B cell (primary cell): Measurements from ENCODE around the gene PTGIR. TPM values are rescaled to one million over a fixed set of nuclear protein-coding genes. Genes with fewer than 3 reads are reported as not detected.

ENCODE experiments used
- ATAC-seq: fragments of 200-7000 bp; cut with Tn5 transposase; one replicate; pipeline ENCODE4 v1.10.0; 2021; ENCODE audit warnings: low read depth, mild to moderate bottlenecking, moderate number of reproducible peaks, moderate library complexity
- CTCF ChIA-PET: fragments of 350-600 bp; sonication (Branson Sonifier 250); formaldehyde crosslinking; loops from one replicate; lab custom pipeline; 2021; ENCODE audit warnings: antibody characterized with exemption, inconsistent platforms; lab: Charles Lee
- POLR2A ChIA-PET: fragments of 350-600 bp; sonication (Branson Sonifier 250); formaldehyde crosslinking; loops from one replicate; lab custom pipeline; 2021; ENCODE audit warnings: antibody characterized with exemption; lab: Charles Lee
- DNase-seq: peaks from one replicate; pipeline ENCODE4 v3.0.0; 2013
- H2AFZ ChIP-seq: 2 replicates; pipeline ENCODE4 v1.6.1; 2012; ENCODE audit warnings: mild to moderate bottlenecking, low read depth, low read length; ENCODE audit not compliant: insufficient read depth, poor library complexity, severe bottlenecking
- H3K27ac ChIP-seq, 2 donors: 1 replicate in 1 of 2; 2 replicates in 1 of 2; pipeline ENCODE4 v1.5.1; 2012 to 2013; ENCODE audit warnings: low read length in 2 of 2, mild to moderate bottlenecking in 2 of 2, moderate library complexity in 1 of 2
- H3K27me3 ChIP-seq, 4 experiments: fragments of 200-600 bp in 1 of 4; sonication (generic) in 1 of 4; replicated peaks in 1 of 4; 1 replicate in 2 of 4; 2 replicates in 2 of 4; pipeline versions ENCODE4 v1.6.1 to v1.7.0; 2013 to 2016; ENCODE audit warnings: low read length in 3 of 4, mild to moderate bottlenecking in 2 of 4, mixed read lengths in 1 of 4, moderate library complexity in 1 of 4; ENCODE audit not compliant: insufficient read depth in 4 of 4, control insufficient read depth in 3 of 4; ENCODE audit errors: control extremely low read depth in 1 of 4
- H3K36me3 ChIP-seq, 2 experiments: replicated peaks in 1 of 2; 1 replicate in 1 of 2; 2 replicates in 1 of 2; pipeline versions ENCODE4 v1.6.1 to v1.7.1; 2013; ENCODE audit warnings: low read length in 1 of 2; ENCODE audit not compliant: insufficient read depth in 2 of 2, control insufficient read depth in 1 of 2; ENCODE audit errors: control extremely low read depth in 1 of 2, extremely low read depth in 1 of 2
- H3K4me1 ChIP-seq, 2 donors: fragments of 200-600 bp in 1 of 2; sonication (generic) in 1 of 2; 1 replicate in 1 of 2; 2 replicates in 1 of 2; pipeline versions ENCODE4 v1.5.1 to v1.6.1; 2013 to 2017; ENCODE audit warnings: low read length in 2 of 2; ENCODE audit not compliant: control insufficient read depth in 2 of 2, insufficient read depth in 2 of 2
- H3K4me2 ChIP-seq: replicated peaks from 2 replicates; pipeline ENCODE3; 2012; ENCODE audit warnings: mild to moderate bottlenecking, low read depth, low read length; ENCODE audit not compliant: poor library complexity, severe bottlenecking
- H3K4me3 ChIP-seq, 5 experiments: fragments of 200-600 bp in 1 of 5; sonication (generic) in 1 of 5; 1 replicate in 3 of 5; 2 replicates in 2 of 5; pipeline versions ENCODE4 v1.5.1 to v1.7.0; 2011 to 2016; ENCODE audit warnings: low read length in 4 of 5, mild to moderate bottlenecking in 4 of 5, low read depth in 2 of 5, control low read depth in 1 of 5, moderate library complexity in 1 of 5; ENCODE audit not compliant: insufficient read depth in 1 of 5; ENCODE audit errors: control extremely low read depth in 1 of 5, extremely low read depth in 1 of 5
- H3K79me2 ChIP-seq: fragments of 200-600 bp; sonication (generic); one replicate; pipeline ENCODE4 v1.6.0; 2016; ENCODE audit warnings: low read length; ENCODE audit not compliant: control insufficient read depth, insufficient read depth
- H3K9ac ChIP-seq: fragments of 200-600 bp; sonication (generic); 2 replicates; pipeline ENCODE4 v1.6.1; 2017; ENCODE audit warnings: mild to moderate bottlenecking, low read length, moderate library complexity
- H3K9me3 ChIP-seq, 3 donors: one replicate each; pipeline versions ENCODE4 v1.6.1 to v1.7.1; 2013; ENCODE audit warnings: low read length in 2 of 3; ENCODE audit not compliant: control insufficient read depth in 2 of 3, insufficient read depth in 1 of 3; ENCODE audit errors: control extremely low read depth in 1 of 3
- H4K20me1 ChIP-seq: 2 replicates; pipeline ENCODE4 v1.6.0; 2012; ENCODE audit warnings: mild to moderate bottlenecking, low read length; ENCODE audit not compliant: insufficient read depth, control insufficient read depth, poor library complexity, severe bottlenecking
- H3K27ac Mint-ChIP-seq: one replicate; pipeline ENCODE4 v1.8.0; 2021; ENCODE audit warnings: mixed read lengths
- H3K27me3 Mint-ChIP-seq: one replicate; pipeline ENCODE4 v1.8.0; 2021; ENCODE audit warnings: mixed read lengths
- H3K4me1 Mint-ChIP-seq: one replicate; pipeline ENCODE4 v1.8.0; 2021; ENCODE audit warnings: mixed read lengths
- H3K4me3 Mint-ChIP-seq: one replicate; pipeline ENCODE4 v1.8.0; 2021; ENCODE audit warnings: mixed read lengths
- H3K9me3 Mint-ChIP-seq: one replicate; pipeline ENCODE4 v1.8.0; 2022; ENCODE audit warnings: mixed read lengths; ENCODE audit not compliant: insufficient read depth
- EZH2 ChIP-seq: IDR thresholded peaks from 2 replicates; pipeline ENCODE4 v1.6.1; 2012; ENCODE audit warnings: borderline replicate concordance, low read depth, mild to moderate bottlenecking, moderate library complexity, low read length; ENCODE audit not compliant: insufficient read depth, poor library complexity, severe bottlenecking
- WGBS: methylation state at CpG from one replicate; pipeline ENCODE4 v1.1.5; 2013; ENCODE audit warnings: missing lambda C conversion rate; ENCODE audit not compliant: insufficient coverage; 5-methylcytosine and 5-hydroxymethylcytosine counted together
- intact Hi-C: fragments of 100-400 bp; cut with micrococcal nuclease; formaldehyde crosslinking; loops from one replicate; pipeline ENCODE4 v1.10.0; 2022
- polyA plus RNA-seq: library from polyadenylated mRNA; depleted of rRNA; stranded (reverse); fragments of >200 nt; gene quantifications from 2 replicates; pipeline ENCODE4 v1.2.3, GENCODE V29; 2012
- total RNA-seq, 2 donors: library from RNA; stranded (reverse); fragments of 120-200 nt in 1 of 2; gene quantifications; 1 replicate in 1 of 2; 2 replicates in 1 of 2; pipeline versions ENCODE4 v1.2.3 to v1.2.4, GENCODE V29; 2013 to 2022
- TF ChIP-seq, protein P1 (sequence below): fragments of 200-600 bp; IDR thresholded peaks from one replicate; pipeline ENCODE4 v1.8.0; 2022; ENCODE audit warnings: antibody characterized with exemption, mild to moderate bottlenecking

The PTGIR gene
- total and polyA plus RNA-seq, 2 donors (not counting 1 experiment from before 2014, with no cell fraction given), result 1.9 to 2.1 TPM

DNA sequence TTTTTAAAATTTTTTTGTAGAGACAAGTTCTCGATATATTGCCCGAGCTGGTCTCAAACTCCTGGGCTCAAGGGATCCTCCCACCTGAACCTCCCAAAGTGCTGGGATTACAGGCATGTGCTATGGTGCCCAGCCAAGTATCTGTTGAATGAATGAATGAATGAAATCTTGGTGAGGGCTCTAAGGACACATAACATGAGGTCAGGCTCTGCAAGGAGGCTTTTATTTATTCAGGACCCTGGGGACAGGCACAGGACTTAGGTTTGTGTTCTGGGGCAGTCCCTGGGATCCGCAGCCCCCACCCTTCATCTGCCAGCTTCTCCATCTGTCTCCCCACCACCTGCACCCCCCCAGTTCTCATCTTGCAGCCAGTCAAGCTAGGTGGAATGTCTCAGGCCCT, 4.6 kb downstream of the PTGIR start:
- intact Hi-C loops, result no loop called here
- Histone ChIP-seq H3K36me3 (no peaks in the 10 kb centered on the region), H3K79me2 (no peaks in the 10 kb centered on the region), H2AFZ (peak overlapping the region; percentile 18), H3K4me3 (peak overlapping the region in 4 of 5 experiments; percentile 30 to 48 (median 34)), H3K9me3 (no peaks in the 10 kb centered on the region), H4K20me1 (no peaks in the 10 kb centered on the region), H3K9ac (peak overlapping the region; percentile 59), H3K27me3 (no peaks in the 10 kb centered on the region), H3K4me2 (peak overlapping the region; percentile 87), H3K4me1 (peaks cover 70 to 88% of the 10 kb centered on the region in 2 donors), H3K27ac (peak overlapping the region; percentile 99 to 100)
- ATAC-seq (no peak), DNase-seq (no peak)
- Mint-ChIP-seq H3K27ac (peak overlapping the region; percentile 99), H3K27me3 (no peaks in the 10 kb centered on the region), H3K4me1 (peaks cover 68% of the 10 kb centered on the region), H3K4me3 (peak overlapping the region; percentile 95), H3K9me3 (no peaks in the 10 kb centered on the region)
- ChIA-PET POLR2A (interaction anchor here (0.8 to 4.1 kb wide), 8 partner anchors 9 to 41 kb away, joined by 3 to 30 read pairs (median 4); partner anchors contain the start of genes CALM3, DACT3 and GNG8), CTCF (interaction anchor here (0.5 to 16.2 kb wide), 10 partner anchors 12 to 1659 kb away, joined by 3 to 447 read pairs (median 3); partner anchors contain the start of genes CALM3 and DACT3)
- TF ChIP-seq, protein P1, sequence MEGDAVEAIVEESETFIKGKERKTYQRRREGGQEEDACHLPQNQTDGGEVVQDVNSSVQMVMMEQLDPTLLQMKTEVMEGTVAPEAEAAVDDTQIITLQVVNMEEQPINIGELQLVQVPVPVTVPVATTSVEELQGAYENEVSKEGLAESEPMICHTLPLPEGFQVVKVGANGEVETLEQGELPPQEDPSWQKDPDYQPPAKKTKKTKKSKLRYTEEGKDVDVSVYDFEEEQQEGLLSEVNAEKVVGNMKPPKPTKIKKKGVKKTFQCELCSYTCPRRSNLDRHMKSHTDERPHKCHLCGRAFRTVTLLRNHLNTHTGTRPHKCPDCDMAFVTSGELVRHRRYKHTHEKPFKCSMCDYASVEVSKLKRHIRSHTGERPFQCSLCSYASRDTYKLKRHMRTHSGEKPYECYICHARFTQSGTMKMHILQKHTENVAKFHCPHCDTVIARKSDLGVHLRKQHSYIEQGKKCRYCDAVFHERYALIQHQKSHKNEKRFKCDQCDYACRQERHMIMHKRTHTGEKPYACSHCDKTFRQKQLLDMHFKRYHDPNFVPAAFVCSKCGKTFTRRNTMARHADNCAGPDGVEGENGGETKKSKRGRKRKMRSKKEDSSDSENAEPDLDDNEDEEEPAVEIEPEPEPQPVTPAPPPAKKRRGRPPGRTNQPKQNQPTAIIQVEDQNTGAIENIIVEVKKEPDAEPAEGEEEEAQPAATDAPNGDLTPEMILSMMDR, result no peak
- no peak for TF ChIP-seq EZH2
- WGBS, result 0% methylated on average over 1 of the region's 3 CpGs

DNA sequence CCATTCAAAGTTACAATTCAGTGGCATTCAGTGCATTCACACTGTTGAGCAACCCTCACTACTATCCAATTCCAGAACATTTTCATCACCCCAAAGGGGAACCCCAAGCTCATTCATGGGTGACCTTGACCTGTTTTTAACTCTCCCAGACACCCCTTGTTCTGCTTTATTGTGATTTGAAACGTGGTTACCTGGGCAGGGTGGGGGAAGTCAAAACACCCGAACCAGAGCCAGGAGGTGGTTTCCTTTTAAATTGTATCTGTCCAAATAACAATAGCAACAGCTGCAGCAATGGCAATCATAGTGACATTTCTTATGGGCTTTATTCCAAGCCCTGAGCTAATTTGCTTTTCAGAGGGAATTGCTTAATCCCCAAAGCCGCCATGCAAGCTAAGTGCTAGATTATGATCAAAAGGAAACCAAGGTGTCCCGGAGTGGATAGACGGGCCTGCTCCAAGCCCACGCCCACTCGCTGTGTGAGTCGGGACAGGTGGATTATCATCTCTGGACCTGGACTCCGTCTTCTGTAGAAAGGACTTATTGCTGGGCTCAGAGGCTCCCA, 6.1 kb downstream of the PTGIR start:
- TF ChIP-seq, protein P1, result no peak
- TF ChIP-seq EZH2, result no peak
- H3K27me3 Mint-ChIP-seq, result no peaks in the 10 kb centered on the region
- POLR2A ChIA-PET, result interaction anchor here (0.7 to 4.1 kb wide), 8 partner anchors 11 to 70 kb away, joined by 3 to 30 read pairs (median 6); partner anchors contain the start of genes DACT3 and GNG8
- H3K4me3 Mint-ChIP-seq, result peak overlapping the region; percentile 95
- Histone ChIP-seq H3K9me3 (no peaks in the 10 kb centered on the region), H3K4me1 (peaks cover 61 to 85% of the 10 kb centered on the region in 2 donors), H2AFZ (no peak overlapping the region), H3K27me3 (no peaks in the 10 kb centered on the region), H3K27ac (peak overlapping the region; percentile 99 to 100), H3K4me2 (peak overlapping the region; percentile 72), H3K79me2 (no peaks in the 10 kb centered on the region), H3K36me3 (no peaks in the 10 kb centered on the region), H4K20me1 (no peaks in the 10 kb centered on the region), H3K9ac (peak overlapping the region; percentile 59), H3K4me3 (peak overlapping the region; percentile 11 to 43 (median 34))
- DNase-seq (peak; percentile 93), ATAC-seq (peak; percentile 50)
- intact Hi-C loops, result loop anchor here (1.0 to 5.0 kb wide), 4 partner anchors 16 to 232 kb away; partner anchors contain the start of genes AP2S1, DACT3 and PRKD2
- CTCF ChIA-PET, result interaction anchor here (0.6 to 16.2 kb wide), 8 partner anchors 14 to 222 kb away, joined by 3 to 447 read pairs (median 9); partner anchors contain the start of genes CALM3, DACT3 and GNG8
- 67% methylated on average over 5 of the region's 9 CpGs for WGBS
- H3K4me1 Mint-ChIP-seq, result peaks cover 64% of the 10 kb centered on the region
- H3K9me3 Mint-ChIP-seq, result no peaks in the 10 kb centered on the region
- peak overlapping the region; percentile 99 for H3K27ac Mint-ChIP-seq
